K562 (cell line): Measurements from ENCODE around the gene RAI1. TPM values are rescaled to one million over a fixed set of nuclear protein-coding genes. Genes with fewer than 3 reads are reported as not detected.

Experiments used
- ATAC-seq: fragments of 200-7000 bp; cut with Tn5 transposase; 3 replicates; pipeline ENCODE4 v1.9.1; 2020; ENCODE audit warnings: moderate library complexity
- BruUV-seq: library from RNA; stranded (reverse); fragments of 400-500 nt; replicated peaks from 2 replicates; lab custom pipeline; 2021; lab: Mats Ljungman, UMichigan
- CTCF ChIA-PET: fragments of 300-600 bp; formaldehyde crosslinking; extraction: SDS; loops from one replicate; lab custom pipeline; 2021; ENCODE audit warnings: low intra/inter-chr PET ratio; lab: Yijun Ruan, JAX
- POLR2A ChIA-PET: fragments of 300-600, 350-650 bp; sonication (Branson Sonifier 250); formaldehyde crosslinking; extraction: SDS; loops from one replicate; lab custom pipeline; 2021; ENCODE audit warnings: antibody characterized with exemption, inconsistent platforms; lab: Yijun Ruan, JAX
- DNase-seq, 4 experiments: peaks; one replicate each; pipeline versions ENCODE4 v3.0.0 to v3.0.0-alpha.2; 2011 to 2018; ENCODE audit warnings: low spot score in 3 of 4, mixed read lengths in 3 of 4; ENCODE audit errors: extremely low read depth in 1 of 4
- FAIRE-seq: peaks from 2 replicates; lab custom pipeline; 2011; peaks lifted over from hg19 to GRCh38; lab: Jason Lieb, UNC
- H2AFZ ChIP-seq: 2 replicates; pipeline ENCODE4 v1.6.0; 2011; ENCODE audit warnings: low read depth, low read length, control low read depth, inconsistent platforms
- H3K27ac ChIP-seq: fragments of 200-600 bp; 3 replicates; pipeline ENCODE4 v1.8.0; 2011; ENCODE audit warnings: low read depth, mild to moderate bottlenecking, control low read depth, inconsistent platforms, low read length, moderate library complexity, mixed read lengths; ENCODE audit errors: extremely low read depth
- H3K27me3 ChIP-seq, 2 experiments: fragments of 300-600 bp in 1 of 2; 2 replicates in 1 of 2; 3 replicates in 1 of 2; pipeline versions ENCODE4 v1.6.0 to v1.8.0; 2011; ENCODE audit warnings: inconsistent platforms in 2 of 2, low read length in 2 of 2, mild to moderate bottlenecking in 1 of 2, mixed read lengths in 1 of 2, moderate library complexity in 1 of 2; ENCODE audit not compliant: control insufficient read depth in 2 of 2, insufficient read depth in 2 of 2
- H3K36me3 ChIP-seq: fragments of 300-600 bp; 3 replicates; pipeline ENCODE4 v1.8.0; 2011; ENCODE audit warnings: mild to moderate bottlenecking, low read length, inconsistent platforms; ENCODE audit not compliant: control insufficient read depth, insufficient read depth
- H3K4me1 ChIP-seq, 2 experiments: fragments of 200-600 bp in 1 of 2; replicated peaks in 1 of 2; 2 replicates in 1 of 2; 3 replicates in 1 of 2; pipeline versions ENCODE4 v1.5.1 to v1.8.0; 2011; ENCODE audit warnings: inconsistent platforms in 2 of 2, low read length in 2 of 2, mild to moderate bottlenecking in 1 of 2, mixed read lengths in 1 of 2, moderate library complexity in 1 of 2; ENCODE audit not compliant: control insufficient read depth in 2 of 2, insufficient read depth in 2 of 2
- H3K4me2 ChIP-seq: 2 replicates; pipeline ENCODE4 v1.6.1; 2011; ENCODE audit warnings: low read length, control low read depth, inconsistent platforms, mixed read lengths; ENCODE audit not compliant: insufficient read depth
- H3K4me3 ChIP-seq: fragments of 200-600 bp; sonication (generic), shearing (Covaris generic); 2 replicates; pipeline ENCODE4 v1.5.1; 2016; ENCODE audit warnings: control low read depth, inconsistent platforms
- H3K79me2 ChIP-seq: fragments of 200-600 bp; 3 replicates; pipeline ENCODE4 v1.8.0; 2011; ENCODE audit warnings: low read length, inconsistent platforms; ENCODE audit not compliant: control insufficient read depth, insufficient read depth
- H3K9ac ChIP-seq, 2 experiments: 2 replicates each; pipeline versions ENCODE4 v1.6.0 to v1.6.1; 2011; ENCODE audit warnings: low read depth in 2 of 2, low read length in 2 of 2, control low read depth in 1 of 2, inconsistent platforms in 1 of 2, mild to moderate bottlenecking in 1 of 2, mixed read lengths in 1 of 2; ENCODE audit not compliant: insufficient read depth in 1 of 2
- H3K9me1 ChIP-seq: one replicate; pipeline ENCODE4 v1.6.0; 2011; ENCODE audit warnings: inconsistent platforms, mild to moderate bottlenecking, low read length, moderate library complexity; ENCODE audit not compliant: control insufficient read depth, insufficient read depth
- H3K9me3 ChIP-seq: replicated peaks from 2 replicates; pipeline ENCODE4 v1.5.1; 2011; ENCODE audit warnings: low read depth, low read length, inconsistent platforms; ENCODE audit not compliant: control insufficient read depth, insufficient read depth
- H4K20me1 ChIP-seq: replicated peaks from 2 replicates; pipeline ENCODE4 v1.6.1; 2011; ENCODE audit warnings: low read length, inconsistent platforms, mixed read lengths; ENCODE audit not compliant: control insufficient read depth, insufficient read depth
- BACH1 ChIP-seq: fragments of 200-800 bp; sonication (Bioruptor generic); IDR thresholded peaks from 2 replicates; pipeline ENCODE4 v1.6.1; 2016; ENCODE audit warnings: missing genetic modification characterization, missing compliant biosample characterization
- DEAF1 ChIP-seq: fragments of 450-650 bp; formaldehyde crosslinking; IDR thresholded peaks from 2 replicates; pipeline ENCODE4 v1.4.0; 2020; ENCODE audit warnings: mild to moderate bottlenecking, moderate library complexity
- KLF13 ChIP-seq: fragments of 450-650 bp; IDR thresholded peaks from 2 replicates; pipeline ENCODE4 v1.6.1; 2016; ENCODE audit warnings: missing genetic modification characterization, low read depth, mild to moderate bottlenecking, missing compliant biosample characterization, moderate library complexity, borderline replicate concordance
- NONO ChIP-seq, 2 experiments: fragments of 200-400 bp in 1 of 2; fragments of 450-650 bp in 1 of 2; formaldehyde crosslinking in 1 of 2; IDR thresholded peaks; 2 replicates each; pipeline ENCODE4 v1.6.1; 2017; ENCODE audit warnings: low read depth in 2 of 2, mild to moderate bottlenecking in 2 of 2, moderate library complexity in 2 of 2, low read length in 1 of 2
- NR1H2 ChIP-seq: sonication (generic); formaldehyde crosslinking; IDR thresholded peaks from 2 replicates; pipeline ENCODE4 v1.4.0; 2020; ENCODE audit warnings: mild to moderate bottlenecking, missing genetic modification reagents
- POU5F1 ChIP-seq: fragments of 150-350 bp; IDR thresholded peaks from 2 replicates; pipeline ENCODE4 v1.6.1; 2014; ENCODE audit warnings: borderline replicate concordance, low read length, low read depth, mild to moderate bottlenecking; ENCODE audit not compliant: partially characterized antibody
- SIRT6 ChIP-seq: IDR thresholded peaks from one replicate; pipeline ENCODE4 v1.6.1; 2012; ENCODE audit warnings: low read depth, mild to moderate bottlenecking, control low read depth, inconsistent platforms, low read length, moderate library complexity
- SRF ChIP-seq, 2 experiments: fragments of 250-450, 450-650 bp in 1 of 2; sonication (Bioruptor Pico) in 1 of 2; sonication (generic) in 1 of 2; formaldehyde crosslinking; IDR thresholded peaks; 2 replicates each; pipeline versions ENCODE4 v1.5.0 to v1.5.1; 2020 to 2022; ENCODE audit warnings: mild to moderate bottlenecking in 1 of 2, missing genetic modification reagents in 1 of 2
- TOE1 ChIP-seq, 2 experiments: fragments of 450-650 bp in 1 of 2; sonication (generic) in 1 of 2; formaldehyde crosslinking in 1 of 2; IDR thresholded peaks; 2 replicates each; pipeline versions ENCODE4 v1.7.1 to v1.8.0; 2016 to 2022; ENCODE audit warnings: borderline replicate concordance in 2 of 2, mild to moderate bottlenecking in 2 of 2, antibody characterized with exemption in 1 of 2, inconsistent platforms in 1 of 2, low read depth in 1 of 2, missing genetic modification reagents in 1 of 2, moderate library complexity in 1 of 2
- XRCC3 ChIP-seq: fragments of 450-650 bp; IDR thresholded peaks from 2 replicates; pipeline ENCODE4 v1.6.1; 2017; ENCODE audit warnings: mild to moderate bottlenecking, moderate library complexity
- ZNF512 ChIP-seq: IDR thresholded peaks from 2 replicates; pipeline ENCODE4 v1.6.1; 2016; ENCODE audit warnings: missing genetic modification characterization, missing compliant biosample characterization
- WGBS: fragments of 100-300 bp; shearing (Covaris generic); methylation state at CpG from one replicate; pipeline ENCODE4 v1.1.6; 2016; ENCODE audit warnings: low coverage, mixed read lengths; ENCODE audit not compliant: insufficient coverage; ENCODE audit errors: missing lambda C conversion rate; 5-methylcytosine and 5-hydroxymethylcytosine counted together
- in situ Hi-C: fragments of 300-500 bp; cut with MboI; formaldehyde crosslinking; loops from 4 replicates; pipeline ENCODE4 v1.15.0; 2018; ENCODE audit warnings: inconsistent platforms, mixed read lengths
- intact Hi-C: fragments of 100-400 bp; cut with micrococcal nuclease; formaldehyde crosslinking; loops from 2 replicates; pipeline ENCODE4 v1.14.2; 2022
- polyA plus RNA-seq, 8 experiments: library from polyadenylated mRNA; depleted of rRNA in 4 of 8; stranded (reverse) in 5 of 8; unstranded in 3 of 8; fragments of >200 nt; fragmentation: Nextera tagmentation in 2 of 8; fragmentation: Illumina TruSeq in 1 of 8; extraction: Ambion mirVana in 2 of 8; extraction: Trizol in 1 of 8; gene quantifications; 2 replicates each; pipeline versions ENCODE4 v1.2.1 to v1.2.3, GENCODE V29; 2011 to 2014; ENCODE audit warnings: inconsistent platforms in 1 of 8, missing spikeins in 1 of 8
- total RNA-seq, 7 experiments: library from RNA; depleted of rRNA in 6 of 7; stranded (reverse); fragments of >200 nt in 6 of 7; fragmentation: Illumina TruSeq in 2 of 7; extraction: Trizol in 2 of 7; gene quantifications; 2 replicates each; pipeline versions ENCODE4 v1.2.1 to v1.2.3, GENCODE V29; 2011 to 2021; ENCODE audit warnings: low replicate concordance in 1 of 7
- TF ChIP-seq, protein P1 (sequence below): IDR thresholded peaks from 2 replicates; pipeline ENCODE4 v1.6.1; 2014; ENCODE audit warnings: antibody characterized with exemption
- TF ChIP-seq, protein P2 (sequence below): fragments of 450-650 bp; IDR thresholded peaks from 2 replicates; pipeline ENCODE4 v1.6.1; 2018; ENCODE audit not compliant: partially characterized antibody

RAI1 gene
- total and polyA plus RNA-seq, 9 of the 15 experiments (the other 6 are each of a cell fraction or from before 2014, with no cell fraction given): 0.68 to 19.9 (median 5.5) TPM

GRCh38 chr17:17667231-17667630 is 14.0 kb upstream of the RAI1 start:
- ChIA-PET CTCF (no interaction called here), POLR2A (interaction anchor here (0.7 kb wide), 1 partner anchor 18 kb away, joined by 3 read pairs; no protein-coding TSS in a partner anchor)
- Histone ChIP-seq H3K4me2 (no peak overlapping the region), H3K36me3 (no peaks in the 10 kb centered on the region), H3K27ac (no peak overlapping the region), H4K20me1 (no peaks in the 10 kb centered on the region), H2AFZ (no peak overlapping the region), H3K4me3 (no peak overlapping the region), H3K9me3 (no peaks in the 10 kb centered on the region), H3K79me2 (no peaks in the 10 kb centered on the region), H3K4me1 (peaks cover 9 to 28% of the 10 kb centered on the region in 2 experiments; a peak in 4 of 5 replicates), H3K9me1 (no peaks in the 10 kb centered on the region), H3K9ac (no peak overlapping the region), H3K27me3 (0 out of 5 replicates have a peak, but pooled peaks cover 0 to 6% of the 10 kb centered on the region in 2 experiments)
- 11% methylated on average over 2 of the region's 2 CpGs for WGBS
- no peak for ATAC-seq
- no TSS peak for BruUV-seq
- DNase-seq: no peak
- TF ChIP-seq KLF13 (no peak), POU5F1 (no peak), NR1H2 (no peak), TOE1 (IDR thresholded peaks at IDR 0.05; ENCODE audit: borderline replicate concordance) (no peak), TOE1 (CRISPR knock-in tag; IDR thresholded peaks at IDR 0.05; ENCODE audit: borderline replicate concordance, low read depth) (no peak), NONO (IDR thresholded peaks at IDR 0.05; ENCODE audit: low read depth in 2 of 2, low read length in 1 of 2) (no peak), DEAF1 (CRISPR knock-in tag) (no peak), SIRT6 (no peak), ZNF512 (tag) (no peak), BACH1 (no peak), SRF (CRISPR knock-in tag; IDR thresholded peaks at IDR 0.05) (no peak), XRCC3 (no peak)
- TF ChIP-seq, protein P1, sequence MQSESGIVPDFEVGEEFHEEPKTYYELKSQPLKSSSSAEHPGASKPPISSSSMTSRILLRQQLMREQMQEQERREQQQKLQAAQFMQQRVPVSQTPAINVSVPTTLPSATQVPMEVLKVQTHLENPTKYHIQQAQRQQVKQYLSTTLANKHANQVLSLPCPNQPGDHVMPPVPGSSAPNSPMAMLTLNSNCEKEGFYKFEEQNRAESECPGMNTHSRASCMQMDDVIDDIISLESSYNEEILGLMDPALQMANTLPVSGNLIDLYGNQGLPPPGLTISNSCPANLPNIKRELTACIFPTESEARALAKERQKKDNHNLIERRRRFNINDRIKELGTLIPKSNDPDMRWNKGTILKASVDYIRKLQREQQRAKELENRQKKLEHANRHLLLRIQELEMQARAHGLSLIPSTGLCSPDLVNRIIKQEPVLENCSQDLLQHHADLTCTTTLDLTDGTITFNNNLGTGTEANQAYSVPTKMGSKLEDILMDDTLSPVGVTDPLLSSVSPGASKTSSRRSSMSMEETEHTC: no peak
- TF ChIP-seq, protein P2, sequence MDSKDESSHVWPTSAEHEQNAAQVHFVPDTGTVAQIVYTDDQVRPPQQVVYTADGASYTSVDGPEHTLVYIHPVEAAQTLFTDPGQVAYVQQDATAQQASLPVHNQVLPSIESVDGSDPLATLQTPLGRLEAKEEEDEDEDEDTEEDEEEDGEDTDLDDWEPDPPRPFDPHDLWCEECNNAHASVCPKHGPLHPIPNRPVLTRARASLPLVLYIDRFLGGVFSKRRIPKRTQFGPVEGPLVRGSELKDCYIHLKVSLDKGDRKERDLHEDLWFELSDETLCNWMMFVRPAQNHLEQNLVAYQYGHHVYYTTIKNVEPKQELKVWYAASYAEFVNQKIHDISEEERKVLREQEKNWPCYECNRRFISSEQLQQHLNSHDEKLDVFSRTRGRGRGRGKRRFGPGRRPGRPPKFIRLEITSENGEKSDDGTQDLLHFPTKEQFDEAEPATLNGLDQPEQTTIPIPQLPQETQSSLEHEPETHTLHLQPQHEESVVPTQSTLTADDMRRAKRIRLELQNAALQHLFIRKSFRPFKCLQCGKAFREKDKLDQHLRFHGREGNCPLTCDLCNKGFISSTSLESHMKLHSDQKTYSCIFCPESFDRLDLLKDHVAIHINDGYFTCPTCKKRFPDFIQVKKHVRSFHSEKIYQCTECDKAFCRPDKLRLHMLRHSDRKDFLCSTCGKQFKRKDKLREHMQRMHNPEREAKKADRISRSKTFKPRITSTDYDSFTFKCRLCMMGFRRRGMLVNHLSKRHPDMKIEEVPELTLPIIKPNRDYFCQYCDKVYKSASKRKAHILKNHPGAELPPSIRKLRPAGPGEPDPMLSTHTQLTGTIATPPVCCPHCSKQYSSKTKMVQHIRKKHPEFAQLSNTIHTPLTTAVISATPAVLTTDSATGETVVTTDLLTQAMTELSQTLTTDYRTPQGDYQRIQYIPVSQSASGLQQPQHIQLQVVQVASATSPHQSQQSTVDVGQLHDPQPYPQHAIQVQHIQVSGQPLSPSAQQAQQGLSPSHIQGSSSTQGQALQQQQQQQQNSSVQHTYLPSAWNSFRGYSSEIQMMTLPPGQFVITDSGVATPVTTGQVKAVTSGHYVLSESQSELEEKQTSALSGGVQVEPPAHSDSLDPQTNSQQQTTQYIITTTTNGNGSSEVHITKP: no peak
- in situ Hi-C loops: no loop called here
- FAIRE-seq: no peak
- intact Hi-C loops: no loop called here
